Activated T-cell treated with anti-CD3 and anti-CD28 coated beads for 1 hour (primary cell): ENCODE results near the gene PTH2.

Source experiments
- DNase-seq: peaks from one replicate; pipeline ENCODE4 v3.0.0-alpha.2; 2020; ENCODE audit warnings: low read depth

Gene PTH2

GRCh38 chr19:49430678-49431329 lies 7.6 kb upstream of the PTH2 start:
- DNase-seq: no peak

GRCh38 chr19:49430172-49430677 lies 7.0 kb upstream of the PTH2 start:
- DNase-seq: no peak

- no peak for DNase-seq
Measured at GRCh38 chr19:49428547-49429451, 5.6 kb upstream of the PTH2 start.

- no peak for DNase-seq
Measured at GRCh38 chr19:49427855-49428546, 4.8 kb upstream of the PTH2 start.

GRCh38 chr19:49427339-49427738 lies 4.1 kb upstream of the PTH2 start:
- DNase-seq: no peak

GRCh38 chr19:49425922-49426592 lies 2.8 kb upstream of the PTH2 start:
- no peak for DNase-seq

- no peak for DNase-seq
Measured at GRCh38 chr19:49425178-49425577, 1.9 kb upstream of the PTH2 start, which contains the start of gene GFY. Gene GFY, plus strand, starts transcription at chr19:49425388. Its CDS starts 1,043 bp downstream, at chr19:49426431.

GRCh38 chr19:49423985-49424303 lies 703 bp upstream of the PTH2 start:
- DNase-seq: no peak

GRCh38 chr19:49422407-49423070 lies 702 bp downstream of the PTH2 start:
- DNase-seq: no peak

GRCh38 chr19:49421878-49422202 lies 1.4 kb downstream of the PTH2 start:
- no peak for DNase-seq

GRCh38 chr19:49421039-49421877 lies 2.0 kb downstream of the PTH2 start:
- DNase-seq: no peak

- no peak for DNase-seq
Measured at GRCh38 chr19:49420227-49420626, 3.0 kb downstream of the PTH2 start.

GRCh38 chr19:49419173-49419572 lies 4.1 kb downstream of the PTH2 start:
- no peak for DNase-seq

- DNase-seq: no peak
Measured at GRCh38 chr19:49418511-49418910, 4.7 kb downstream of the PTH2 start.

GRCh38 chr19:49417088-49417487 lies 6.2 kb downstream of the PTH2 start:
- DNase-seq: no peak

GRCh38 chr19:49415810-49416200 lies 7.4 kb downstream of the PTH2 start:
- DNase-seq: no peak

- no peak for DNase-seq
Measured at GRCh38 chr19:49415102-49415809, 8.0 kb downstream of the PTH2 start.

- DNase-seq: no peak
Measured at GRCh38 chr19:49414256-49414655, 9.0 kb downstream of the PTH2 start.

- DNase-seq: no peak
Measured at GRCh38 chr19:49413348-49413747, 9.9 kb downstream of the PTH2 start.

- no peak for DNase-seq
Measured at GRCh38 chr19:49411681-49412326, 11.4 kb downstream of the PTH2 start.
